ENCODE measurements around the gene RAB11FIP3. TPM values are rescaled to one million over a fixed set of nuclear protein-coding genes. Genes with fewer than 3 reads are reported as not detected.
A peak's percentile ranks its signal among the peaks of the same experiment; 100 is the strongest.

The RAB11FIP3 gene
- total and polyA plus RNA-seq, 2 of the 13 experiments (the other 11 are each of a cell fraction or from before 2014, with no cell fraction given): 34.3 to 57.6 TPM

GRCh38 chr16:508884-509736 lies 83.7 kb downstream of the RAB11FIP3 start:
- Histone ChIP-seq H3K4me1 (ENCODE audit: insufficient read depth, low read length) (peaks cover 37% of the 10 kb centered on the region), H3K9me3 (ENCODE audit: low read length) (no peaks in the 10 kb centered on the region), H3K9ac (ENCODE audit: insufficient read depth, low read depth, low read length) (peak overlapping the region; percentile 41), H2AFZ (ENCODE audit: low read length) (no peak overlapping the region), H3K79me2 (ENCODE audit: insufficient read depth, low read length) (peaks cover 2% of the 10 kb centered on the region), H4K20me1 (ENCODE audit: insufficient read depth, low read length) (no peaks in the 10 kb centered on the region), H3K27ac (ENCODE audit: extremely low read length, insufficient read depth, low read length) (peak overlapping the region; percentile 73), H3K4me2 (ENCODE audit: low read depth, low read length) (peak overlapping the region; percentile 38), H3K27me3 (ENCODE audit: control insufficient read depth in 1 of 2, insufficient read depth in 2 of 2, low read length in 2 of 2) (no peaks in the 10 kb centered on the region), H3K36me3 (replicated peaks in 1 of 2; ENCODE audit: control insufficient read depth in 1 of 2, insufficient read depth in 2 of 2, low read length in 2 of 2) (peaks cover 11 to 35% of the 10 kb centered on the region in 2 experiments; a peak in 4 of 5 replicates), H3K4me3 (replicated peaks in 1 of 3; ENCODE audit: insufficient read depth in 1 of 3, low read depth in 2 of 3, low read length in 3 of 3) (peak overlapping the region in 1 of 3 experiments; percentile 11; a peak in 1 of 6 replicates)
- CTCF ChIA-PET (ENCODE audit: low intra/inter-chr PET ratio, low total read pairs): no interaction called here
- intact Hi-C loops (cut with micrococcal nuclease; ENCODE audit: unreplicated experiment): no loop called here
- POLR2A ChIA-PET: interaction anchor here (0.7 to 2.4 kb wide), 10 partner anchors 8 to 103 kb away, joined by 3 to 20 read pairs (median 8); partner anchors contain the start of gene CAPN15
- in situ Hi-C loops (cut with HindIII; ENCODE audit: extremely low pct_ligation_motif_present, low pct_unique_long_range_greater_than_20kb): no loop called here
- BruUV-seq (replicated peaks): no TSS peak
- DNase-seq (ENCODE audit: low spot score): peak; percentile 96
- ATAC-seq: peak; percentile 95
- FAIRE-seq: peak; percentile 99
- 6% methylated on average over 15 of the region's 18 CpGs for WGBS (ENCODE audit: low lambda C conversion rate)
- TF ChIP-seq ZNF326 (CRISPR knock-in tag; IDR thresholded peaks at IDR 0.05; ENCODE audit: borderline replicate concordance) (no peak), ZNF17 (CRISPR knock-in tag; IDR thresholded peaks at IDR 0.05) (no peak), MLLT10 (CRISPR knock-in tag; IDR thresholded peaks at IDR 0.05) (no peak), ZNF251 (CRISPR knock-in tag; IDR thresholded peaks at IDR 0.05) (no peak), CHD2 (IDR thresholded peaks at IDR 0.05; ENCODE audit: low read depth, low read length) (no peak), GPBP1L1 (CRISPR knock-in tag; IDR thresholded peaks at IDR 0.05) (no peak), NR2C2 (CRISPR knock-in tag; IDR thresholded peaks at IDR 0.05; ENCODE audit: borderline replicate concordance) (peak; percentile 75), POGK (CRISPR knock-in tag; conservative IDR thresholded peaks at IDR 0.05) (peak; percentile 100), THAP9 (CRISPR knock-in tag; IDR thresholded peaks at IDR 0.05; ENCODE audit: borderline replicate concordance) (peak; percentile 78)
- TF ChIP-seq, protein P1, sequence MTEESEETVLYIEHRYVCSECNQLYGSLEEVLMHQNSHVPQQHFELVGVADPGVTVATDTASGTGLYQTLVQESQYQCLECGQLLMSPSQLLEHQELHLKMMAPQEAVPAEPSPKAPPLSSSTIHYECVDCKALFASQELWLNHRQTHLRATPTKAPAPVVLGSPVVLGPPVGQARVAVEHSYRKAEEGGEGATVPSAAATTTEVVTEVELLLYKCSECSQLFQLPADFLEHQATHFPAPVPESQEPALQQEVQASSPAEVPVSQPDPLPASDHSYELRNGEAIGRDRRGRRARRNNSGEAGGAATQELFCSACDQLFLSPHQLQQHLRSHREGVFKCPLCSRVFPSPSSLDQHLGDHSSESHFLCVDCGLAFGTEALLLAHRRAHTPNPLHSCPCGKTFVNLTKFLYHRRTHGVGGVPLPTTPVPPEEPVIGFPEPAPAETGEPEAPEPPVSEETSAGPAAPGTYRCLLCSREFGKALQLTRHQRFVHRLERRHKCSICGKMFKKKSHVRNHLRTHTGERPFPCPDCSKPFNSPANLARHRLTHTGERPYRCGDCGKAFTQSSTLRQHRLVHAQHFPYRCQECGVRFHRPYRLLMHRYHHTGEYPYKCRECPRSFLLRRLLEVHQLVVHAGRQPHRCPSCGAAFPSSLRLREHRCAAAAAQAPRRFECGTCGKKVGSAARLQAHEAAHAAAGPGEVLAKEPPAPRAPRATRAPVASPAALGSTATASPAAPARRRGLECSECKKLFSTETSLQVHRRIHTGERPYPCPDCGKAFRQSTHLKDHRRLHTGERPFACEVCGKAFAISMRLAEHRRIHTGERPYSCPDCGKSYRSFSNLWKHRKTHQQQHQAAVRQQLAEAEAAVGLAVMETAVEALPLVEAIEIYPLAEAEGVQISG (CRISPR knock-in tag; IDR thresholded peaks at IDR 0.05): peak; percentile 78
- TF ChIP-seq, protein P2, sequence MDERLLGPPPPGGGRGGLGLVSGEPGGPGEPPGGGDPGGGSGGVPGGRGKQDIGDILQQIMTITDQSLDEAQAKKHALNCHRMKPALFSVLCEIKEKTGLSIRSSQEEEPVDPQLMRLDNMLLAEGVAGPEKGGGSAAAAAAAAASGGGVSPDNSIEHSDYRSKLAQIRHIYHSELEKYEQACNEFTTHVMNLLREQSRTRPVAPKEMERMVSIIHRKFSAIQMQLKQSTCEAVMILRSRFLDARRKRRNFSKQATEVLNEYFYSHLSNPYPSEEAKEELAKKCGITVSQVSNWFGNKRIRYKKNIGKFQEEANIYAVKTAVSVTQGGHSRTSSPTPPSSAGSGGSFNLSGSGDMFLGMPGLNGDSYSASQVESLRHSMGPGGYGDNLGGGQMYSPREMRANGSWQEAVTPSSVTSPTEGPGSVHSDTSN (CRISPR knock-in tag; IDR thresholded peaks at IDR 0.05): no peak
